Ectodermal cell (in vitro differentiated cells): ENCODE measurements around the gene SHC3.

Experiments
- H3K27ac ChIP-seq: 2 replicates; pipeline ENCODE4 v1.7.0; 2013; ENCODE audit warnings: mild to moderate bottlenecking, low read depth, low read length; ENCODE audit not compliant: insufficient read depth, poor library complexity, severe bottlenecking
- H3K27me3 ChIP-seq: 2 replicates; pipeline ENCODE4 v1.7.0; 2013; ENCODE audit warnings: mild to moderate bottlenecking, low read length; ENCODE audit not compliant: insufficient read depth, control insufficient read depth, poor library complexity, severe bottlenecking
- H3K36me3 ChIP-seq: one replicate; pipeline ENCODE4 v1.7.0; 2013; ENCODE audit warnings: low read length; ENCODE audit not compliant: control insufficient read depth, insufficient read depth
- H3K4me1 ChIP-seq: one replicate; pipeline ENCODE4 v1.7.0; 2013; ENCODE audit warnings: low read length; ENCODE audit not compliant: control insufficient read depth, insufficient read depth
- H3K4me3 ChIP-seq: 2 replicates; pipeline ENCODE4 v1.7.0; 2013; ENCODE audit warnings: low read depth, low read length, control low read depth; ENCODE audit not compliant: insufficient read depth
- H3K9me3 ChIP-seq: 2 replicates; pipeline ENCODE4 v1.7.0; 2013; ENCODE audit warnings: mild to moderate bottlenecking, low read length, moderate library complexity; ENCODE audit not compliant: control insufficient read depth
- WGBS, 2 experiments: methylation state at CpG; one replicate each; pipeline ENCODE4 v1.1.7; 2013; ENCODE audit warnings: missing lambda C conversion rate in 2 of 2; 5-methylcytosine and 5-hydroxymethylcytosine counted together

The SHC3 gene

DNA sequence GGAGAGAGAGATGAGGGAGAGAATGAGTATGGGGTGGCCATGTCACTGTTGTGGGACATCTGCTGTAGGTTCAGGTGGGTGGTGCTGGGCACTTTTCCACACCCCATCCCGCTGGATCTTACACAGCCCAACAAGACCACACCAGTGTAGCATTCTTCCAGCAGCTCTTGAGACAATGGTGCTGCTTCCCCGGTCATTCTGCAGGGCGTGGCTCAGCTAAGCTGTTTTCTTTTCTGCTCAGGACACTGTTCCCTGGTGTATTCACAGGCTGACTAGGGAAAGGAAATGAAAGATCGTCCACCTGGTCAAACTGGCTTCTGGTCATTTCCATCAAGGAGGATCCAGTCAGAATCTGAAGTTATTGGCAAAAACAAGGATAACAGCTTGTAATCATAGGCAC, 111.8 kb downstream of the SHC3 start:
- no peaks in the 10 kb centered on the region for H3K36me3 ChIP-seq
- no peak overlapping the region for H3K4me3 ChIP-seq
- no peaks in the 10 kb centered on the region for H3K27me3 ChIP-seq
- H3K4me1 ChIP-seq: no peaks in the 10 kb centered on the region
- no peaks in the 10 kb centered on the region for H3K9me3 ChIP-seq
- H3K27ac ChIP-seq: no peak overlapping the region
- 88 to 92% methylated on average over 4 of the region's 4 CpGs for WGBS, 2 experiments

DNA sequence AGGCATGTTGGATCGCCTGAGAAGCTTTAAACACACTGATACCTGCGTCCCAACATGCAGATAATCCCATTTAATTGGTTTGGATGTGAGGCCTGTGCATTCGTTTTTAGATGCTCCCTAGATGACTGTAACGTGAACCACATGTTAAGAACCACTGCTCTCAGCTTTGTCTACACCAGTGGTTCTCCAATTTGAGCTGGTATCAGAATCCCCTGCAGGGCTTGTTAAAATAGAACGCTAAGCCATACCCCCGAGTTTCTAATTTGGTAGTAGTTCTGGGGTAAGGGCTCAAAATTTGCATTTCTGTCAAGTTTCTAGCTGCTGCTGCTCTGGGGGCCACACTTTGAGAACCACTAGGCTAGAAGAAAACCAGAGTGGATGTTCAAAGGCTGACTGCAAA, 112.7 kb downstream of the SHC3 start:
- 86 to 92% methylated on average over 6 of the region's 6 CpGs for WGBS, 2 experiments
- Histone ChIP-seq H3K27me3 (no peaks in the 10 kb centered on the region), H3K36me3 (no peaks in the 10 kb centered on the region), H3K4me1 (no peaks in the 10 kb centered on the region), H3K4me3 (no peak overlapping the region), H3K27ac (no peak overlapping the region), H3K9me3 (no peaks in the 10 kb centered on the region)

DNA sequence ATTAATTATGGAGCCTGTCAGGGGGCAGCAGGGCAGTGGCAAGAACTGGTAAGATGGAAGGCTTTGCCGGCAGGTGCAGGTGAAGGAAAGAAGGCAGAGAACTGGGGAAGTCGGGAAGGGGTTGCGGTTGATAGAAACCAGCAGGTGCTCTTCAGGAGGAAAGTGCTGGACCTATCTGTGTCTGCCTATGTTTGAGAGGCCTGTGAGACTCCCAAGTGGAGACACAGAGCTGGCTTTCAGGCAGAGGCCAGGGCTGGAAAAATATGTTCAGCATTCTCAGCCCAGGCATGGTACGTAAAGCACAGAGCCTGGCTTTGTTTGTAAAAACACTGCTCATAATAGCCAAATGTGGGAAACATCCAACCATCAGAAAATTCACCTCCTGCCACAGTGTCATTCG, 117.8 kb downstream of the SHC3 start:
- no peaks in the 10 kb centered on the region for H3K4me1 ChIP-seq
- no peaks in the 10 kb centered on the region for H3K9me3 ChIP-seq

DNA sequence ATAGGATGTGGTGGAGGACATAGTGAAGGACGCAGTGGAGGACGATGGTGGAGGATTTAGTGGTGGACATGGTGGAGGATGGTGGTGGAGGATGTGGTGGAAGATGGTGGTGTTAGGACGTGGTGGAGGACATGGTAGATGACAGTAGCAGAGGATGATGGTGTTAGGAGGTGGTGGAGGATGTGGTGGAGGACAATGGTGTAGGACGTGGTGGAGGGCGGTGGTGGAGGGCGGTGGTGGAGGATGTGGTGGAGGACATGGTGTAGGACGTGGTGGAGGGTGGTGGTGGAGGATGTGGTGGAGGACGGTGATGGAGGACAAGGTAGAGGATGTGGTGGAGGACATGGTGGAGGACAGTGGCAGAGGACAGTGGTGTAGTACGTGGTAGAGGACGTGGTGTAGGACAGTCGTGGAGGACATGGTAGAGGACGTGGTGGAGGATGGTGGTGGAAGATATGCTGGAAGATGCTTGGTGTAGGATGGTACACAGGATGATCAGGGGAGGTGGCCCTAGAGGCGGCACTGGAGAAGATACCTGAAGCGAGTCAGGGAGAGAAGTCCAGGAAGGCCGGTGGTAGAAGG, 118.6 kb downstream of the SHC3 start:
- Histone ChIP-seq H3K27ac (no peak overlapping the region), H3K9me3 (no peaks in the 10 kb centered on the region), H3K27me3 (no peaks in the 10 kb centered on the region), H3K36me3 (no peaks in the 10 kb centered on the region), H3K4me3 (no peak overlapping the region), H3K4me1 (no peaks in the 10 kb centered on the region)
- WGBS, 2 experiments: 93 to 95% methylated on average over 14 of the region's 15 CpGs

More for the DNA sequence above, 117.8 kb downstream of the SHC3 start:
- no peaks in the 10 kb centered on the region for H3K27me3 ChIP-seq
- no peak overlapping the region for H3K4me3 ChIP-seq
- no peaks in the 10 kb centered on the region for H3K36me3 ChIP-seq
- H3K27ac ChIP-seq: no peak overlapping the region
- 94 to 95% methylated on average over 5 of the region's 5 CpGs for WGBS, 2 experiments

DNA sequence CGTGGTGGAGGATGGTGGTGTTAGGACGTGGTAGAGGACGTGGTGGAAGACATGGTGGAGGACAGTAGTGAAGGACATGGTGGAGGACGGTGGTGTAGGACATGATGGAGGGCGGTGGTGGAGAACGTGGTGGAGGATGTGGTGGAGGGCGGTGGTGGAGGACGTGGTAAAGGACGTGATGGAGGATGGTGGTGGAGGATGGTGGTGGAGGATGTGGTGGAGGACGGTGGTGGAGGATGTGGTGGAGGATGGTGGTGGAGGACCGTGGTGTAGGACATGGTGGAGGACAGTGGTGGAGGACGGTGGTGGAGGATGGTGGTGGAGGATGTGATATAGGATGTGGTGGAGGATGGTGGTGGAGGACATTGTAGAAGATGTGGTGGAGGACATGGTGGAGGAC, 119.7 kb downstream of the SHC3 start:
- H3K9me3 ChIP-seq: no peaks in the 10 kb centered on the region
- no peaks in the 10 kb centered on the region for H3K36me3 ChIP-seq
- H3K27me3 ChIP-seq: no peaks in the 10 kb centered on the region
- WGBS, 2 experiments: 95% methylated on average over 12 of the region's 12 CpGs
- H3K4me1 ChIP-seq: no peaks in the 10 kb centered on the region
- H3K27ac ChIP-seq: no peak overlapping the region
- H3K4me3 ChIP-seq: no peak overlapping the region

DNA sequence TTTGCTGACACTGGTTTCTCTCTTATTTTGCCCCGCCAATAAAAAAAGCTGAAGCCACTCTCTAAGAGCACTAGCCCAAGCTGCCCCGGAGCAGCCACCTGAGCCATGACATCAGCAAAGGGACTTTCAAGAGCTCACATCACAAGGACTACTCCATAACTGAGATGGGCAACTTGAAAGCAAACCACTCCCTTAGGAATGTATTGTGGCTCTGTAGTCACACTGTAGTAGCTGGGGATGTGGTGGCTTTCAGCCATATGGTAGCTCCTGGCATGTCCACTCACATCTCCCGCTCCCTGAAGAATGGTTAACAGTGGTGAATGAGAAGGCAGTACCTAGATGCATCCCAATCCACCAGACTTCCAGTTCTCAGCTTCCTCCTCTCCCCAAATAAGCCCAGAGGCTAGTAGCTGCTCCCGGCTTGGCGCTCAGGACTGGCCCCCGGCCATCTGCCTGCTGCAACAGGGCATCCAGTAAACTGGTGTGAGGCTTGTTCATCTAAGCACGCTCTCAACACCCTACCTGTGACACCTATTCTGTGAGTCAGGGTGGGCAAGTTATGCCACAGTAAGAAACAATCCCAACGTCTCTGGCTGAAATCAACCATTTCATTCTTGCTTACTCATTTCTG, 123.6 kb downstream of the SHC3 start:
- H3K9me3 ChIP-seq: no peaks in the 10 kb centered on the region
- H3K4me1 ChIP-seq: no peaks in the 10 kb centered on the region
- WGBS, 2 experiments: 91% methylated on average over 8 of the region's 8 CpGs
- no peak overlapping the region for H3K27ac ChIP-seq
- no peak overlapping the region for H3K4me3 ChIP-seq
- no peaks in the 10 kb centered on the region for H3K36me3 ChIP-seq
- H3K27me3 ChIP-seq: no peaks in the 10 kb centered on the region

DNA sequence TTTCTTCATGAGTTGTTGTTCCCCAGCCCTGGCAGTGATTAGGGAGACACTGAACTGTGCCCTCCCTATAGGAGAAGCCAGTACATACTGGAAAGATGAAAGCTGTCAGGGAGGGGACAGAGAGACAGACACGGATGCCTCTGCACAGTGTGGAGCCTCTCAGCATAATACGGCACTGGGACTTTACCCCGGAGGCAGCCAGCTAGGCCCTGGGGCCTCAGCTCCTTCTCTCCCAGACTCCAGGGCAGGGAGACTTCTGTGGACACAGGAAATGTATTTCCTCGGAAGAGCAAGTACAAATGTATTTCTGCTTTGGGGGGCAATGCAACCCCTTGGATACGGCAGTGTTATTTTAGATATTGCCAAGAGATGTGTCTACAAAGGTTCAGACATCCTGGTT, 125.3 kb downstream of the SHC3 start:
- Histone ChIP-seq H3K27me3 (no peaks in the 10 kb centered on the region), H3K4me3 (no peak overlapping the region), H3K36me3 (no peaks in the 10 kb centered on the region), H3K27ac (no peak overlapping the region), H3K4me1 (no peaks in the 10 kb centered on the region), H3K9me3 (no peaks in the 10 kb centered on the region)
- 89 to 92% methylated on average over 5 of the region's 5 CpGs for WGBS, 2 experiments

DNA sequence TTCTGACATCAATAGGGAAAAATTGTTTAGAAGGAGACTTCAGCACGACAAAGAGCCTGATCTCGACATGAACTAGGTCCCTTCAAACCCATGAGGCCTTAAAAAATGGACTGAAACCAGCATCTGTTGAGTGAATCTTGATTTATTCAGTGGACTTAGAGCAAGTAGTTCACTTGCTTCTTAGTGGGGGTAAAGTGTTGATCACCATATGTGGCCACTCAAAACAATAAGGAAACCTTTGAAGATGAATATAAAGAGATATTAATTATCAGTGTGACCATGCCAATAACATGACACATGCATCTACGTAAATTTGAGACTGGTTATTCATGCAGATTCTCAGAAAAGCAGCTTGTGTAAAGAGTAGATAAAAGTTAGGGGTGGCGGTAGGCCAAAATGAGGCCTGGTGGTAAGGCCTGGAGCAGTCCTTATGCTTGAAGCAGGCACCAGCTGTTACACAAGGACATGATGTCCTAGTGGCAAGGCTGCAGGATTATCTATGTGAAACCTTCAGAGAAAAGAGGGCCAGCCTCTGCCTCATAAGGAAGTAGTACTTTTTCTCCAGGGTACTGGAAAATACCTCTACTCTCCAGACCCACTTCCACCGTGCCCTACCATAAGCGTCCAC, 126.0 kb downstream of the SHC3 start:
- H3K27me3 ChIP-seq: no peaks in the 10 kb centered on the region
- H3K36me3 ChIP-seq: no peaks in the 10 kb centered on the region
- 91 to 96% methylated on average over 6 of the region's 6 CpGs for WGBS, 2 experiments
- H3K4me1 ChIP-seq: no peaks in the 10 kb centered on the region
- no peak overlapping the region for H3K27ac ChIP-seq
- no peaks in the 10 kb centered on the region for H3K9me3 ChIP-seq
- H3K4me3 ChIP-seq: no peak overlapping the region

DNA sequence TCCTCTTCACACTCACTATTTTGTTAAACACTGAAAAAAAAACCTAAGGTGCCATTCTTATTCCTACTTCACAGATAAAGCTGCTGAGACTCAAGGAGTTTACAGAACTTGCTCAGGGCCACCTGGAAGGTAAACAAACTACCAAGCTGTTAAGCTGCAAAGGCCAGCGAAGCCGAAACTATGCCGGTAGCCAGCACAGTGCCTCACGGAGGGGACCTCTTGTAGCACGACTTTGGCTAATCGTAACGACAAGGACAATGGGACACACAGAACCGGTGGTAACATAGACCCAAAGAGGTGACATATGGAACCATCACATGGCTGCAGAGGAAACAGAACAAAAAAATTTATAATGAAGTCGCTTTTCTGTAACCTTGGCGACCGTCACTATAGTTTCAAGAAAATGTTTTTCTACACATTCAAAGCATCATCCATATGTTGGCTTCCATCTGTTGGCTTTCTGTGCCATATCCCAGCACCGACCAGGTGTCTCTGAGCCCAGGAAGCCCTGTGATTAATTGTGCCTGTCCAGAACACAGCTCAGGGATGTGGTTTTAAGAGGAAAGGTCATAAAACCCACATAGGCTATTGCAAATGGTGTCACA, 127.1 kb downstream of the SHC3 start:
- H3K36me3 ChIP-seq: no peaks in the 10 kb centered on the region
- no peak overlapping the region for H3K27ac ChIP-seq

DNA sequence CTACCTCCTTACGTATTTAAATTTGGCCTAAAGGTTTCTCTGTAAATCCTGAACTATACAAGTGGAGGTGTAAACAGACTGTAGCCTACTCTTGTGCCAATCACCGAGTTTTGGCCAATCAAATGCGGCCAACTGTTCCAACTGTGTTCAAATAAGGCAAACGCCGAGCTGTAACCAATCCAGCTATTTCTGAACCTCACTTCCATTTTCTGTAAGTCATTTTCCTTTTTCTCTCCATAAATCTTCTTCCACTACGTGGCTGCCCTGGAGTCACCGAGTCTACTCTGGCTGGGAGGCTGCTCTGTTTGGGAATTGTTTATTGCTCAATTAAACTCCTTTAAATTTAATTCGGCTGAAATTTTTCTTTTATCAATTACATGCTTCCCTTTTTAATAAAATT, 129.0 kb downstream of the SHC3 start:
- H3K4me3 ChIP-seq: no peak overlapping the region
- H3K36me3 ChIP-seq: no peaks in the 10 kb centered on the region
- no peaks in the 10 kb centered on the region for H3K4me1 ChIP-seq
- 89 to 96% methylated on average over 5 to 8 of the region's 8 CpGs for WGBS, 2 experiments
- no peak overlapping the region for H3K27ac ChIP-seq
- no peaks in the 10 kb centered on the region for H3K9me3 ChIP-seq
- no peaks in the 10 kb centered on the region for H3K27me3 ChIP-seq

More for the DNA sequence above, 127.1 kb downstream of the SHC3 start:
- no peak overlapping the region for H3K4me3 ChIP-seq
- H3K4me1 ChIP-seq: no peaks in the 10 kb centered on the region
- 92% methylated on average over 12 of the region's 12 CpGs for WGBS, 2 experiments
- H3K27me3 ChIP-seq: no peaks in the 10 kb centered on the region
- H3K9me3 ChIP-seq: no peaks in the 10 kb centered on the region
